Stimulated activated CD8-positive, alpha-beta memory T cell treated with anti-CD3 and anti-CD28 coated beads, Interleukin-15, amount 100 ng/mL, for 48 hours (primary cell): ENCODE data around the gene MEMO1.
"Not testable (repeated sequence)": the region's sequence is repeated elsewhere in the genome, so short reads cannot be mapped to it uniquely, and the experiment has no call there.

ENCODE experiments used
- DNase-seq, 2 donors: peaks; one replicate each; pipeline ENCODE4 v3.0.0-alpha.2; 2020; ENCODE audit warnings: low read depth in 2 of 2

MEMO1 gene

GRCh38 chr2:32010670-32011484 lies at the start of gene MEMO1:
TSS of gene MEMO1 (minus strand) at chr2:32011008. CDS start at chr2:32010247, 761 bp downstream.
- peak; percentile 86 to 87 for DNase-seq

- no peak for DNase-seq
Measured at GRCh38 chr2:32060266-32060665, 49.5 kb upstream of the MEMO1 start.

GRCh38 chr2:32058130-32058529 lies 47.3 kb upstream of the MEMO1 start:
- DNase-seq, result no peak

- not testable (repeated sequence) for DNase-seq
Measured at GRCh38 chr2:32054583-32054982, 43.8 kb upstream of the MEMO1 start.

GRCh38 chr2:32051836-32052439 lies 41.1 kb upstream of the MEMO1 start:
- DNase-seq, result no peak

- no peak for DNase-seq
Measured at GRCh38 chr2:32043561-32043960, 32.8 kb upstream of the MEMO1 start.

DNA sequence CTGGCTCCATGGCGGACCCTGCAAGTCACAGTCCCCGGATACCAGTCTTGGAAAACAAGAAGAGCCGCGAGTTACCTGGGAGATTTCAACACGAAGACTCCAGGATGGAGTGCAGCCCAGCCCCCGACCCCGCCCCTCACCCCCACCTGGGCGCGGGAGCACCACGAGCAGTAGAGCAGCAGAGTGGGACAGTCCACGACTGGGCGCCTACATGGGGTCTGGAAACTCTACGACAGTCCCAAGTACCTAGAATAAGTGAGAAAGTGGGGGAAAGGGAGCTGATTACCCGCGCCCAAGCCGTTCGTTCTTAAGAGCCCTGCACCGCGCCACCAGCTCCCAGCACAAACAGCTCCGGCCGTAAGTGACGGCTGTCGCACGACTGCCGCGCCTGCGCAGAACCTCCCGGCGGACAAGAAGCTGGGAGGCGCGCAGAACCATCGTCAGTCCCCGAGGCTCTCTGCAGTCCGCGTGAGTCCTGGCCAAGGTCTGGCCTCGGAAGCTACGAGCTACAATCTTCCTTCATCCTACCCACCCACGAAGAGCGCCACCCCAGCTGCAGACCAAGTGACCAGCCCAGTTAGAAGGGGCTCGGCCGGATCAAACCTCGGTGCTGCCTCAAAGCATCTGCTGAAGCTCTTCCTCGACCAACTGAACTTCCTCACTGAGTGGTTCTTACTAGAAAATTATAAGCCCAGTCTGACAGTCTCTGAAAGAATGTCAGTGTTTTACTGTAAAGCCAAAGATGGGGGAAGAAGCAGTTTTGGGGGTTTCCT lies 28.8 kb upstream of the MEMO1 start, which contains the start of gene DPY30:
TSS of gene DPY30 (minus strand) at position 359 of the 773 bp plus-strand sequence. CDS start at position 10, 349 bp downstream.
- peak; percentile 82 to 88 for DNase-seq

DNA sequence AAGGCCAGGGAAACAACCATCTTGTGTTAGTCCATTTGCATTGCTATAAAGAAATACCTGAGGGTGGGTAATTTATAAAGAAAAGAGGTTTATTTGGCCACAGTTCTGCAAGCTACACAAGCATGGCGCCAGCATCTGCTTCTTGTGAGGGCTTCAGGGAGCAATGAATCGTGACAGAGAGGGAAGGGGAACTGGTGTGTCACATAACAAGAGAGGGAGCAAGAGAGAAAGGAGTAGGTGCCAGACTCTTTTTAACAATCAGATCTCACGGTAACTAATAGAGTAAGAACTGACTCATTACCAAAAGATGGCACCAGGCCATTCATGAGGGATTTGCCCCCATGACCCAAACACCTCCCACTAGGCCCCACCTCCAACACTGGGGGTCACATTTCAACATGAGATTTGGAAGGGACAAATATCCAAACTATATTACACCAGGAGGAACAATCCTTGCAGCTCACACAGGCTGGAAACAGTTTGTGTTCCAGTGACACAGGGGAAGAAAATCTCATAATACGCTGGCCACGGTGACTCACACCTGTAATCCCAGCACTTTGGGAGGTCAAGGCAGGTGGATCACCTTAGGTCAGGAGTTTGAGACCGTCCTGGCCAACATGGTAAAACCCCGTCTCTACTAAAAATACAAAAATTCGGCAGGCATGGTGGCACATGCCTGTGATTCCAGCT lies 23.5 kb upstream of the MEMO1 start:
- DNase-seq, result not testable (repeated sequence)

DNA sequence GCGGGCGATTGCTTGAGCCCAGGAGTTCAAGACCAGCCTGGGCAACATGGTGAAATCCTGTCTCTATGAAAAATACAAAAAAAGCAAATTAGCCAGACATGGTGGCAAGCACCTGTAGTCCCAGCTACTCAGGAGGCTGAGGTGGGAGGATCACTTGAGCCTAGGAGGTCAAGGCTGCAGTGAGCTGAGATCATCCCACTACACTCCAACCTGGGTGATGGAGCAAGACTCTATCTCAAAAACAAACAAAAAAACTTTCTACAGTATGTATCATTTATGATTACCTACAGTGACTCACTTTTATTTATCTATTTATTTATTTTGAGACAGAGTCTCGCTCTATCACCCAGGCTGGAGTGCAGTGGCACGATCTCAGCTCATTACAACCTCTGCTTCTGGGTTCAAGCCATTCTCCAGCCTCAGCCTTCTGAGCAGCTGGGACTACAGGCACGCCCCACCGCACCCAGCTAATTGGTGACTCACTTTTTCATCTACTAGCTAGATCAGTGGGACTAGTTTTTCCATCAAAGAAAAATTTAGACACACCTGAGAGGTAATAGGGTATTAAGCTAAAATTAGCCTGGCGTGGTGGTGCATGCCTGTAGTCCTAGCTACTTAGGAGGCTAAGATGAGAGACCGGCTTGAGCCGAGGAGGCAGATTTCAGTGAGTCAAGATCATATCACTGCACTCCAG lies 8.1 kb upstream of the MEMO1 start:
- not testable (repeated sequence) for DNase-seq

DNA sequence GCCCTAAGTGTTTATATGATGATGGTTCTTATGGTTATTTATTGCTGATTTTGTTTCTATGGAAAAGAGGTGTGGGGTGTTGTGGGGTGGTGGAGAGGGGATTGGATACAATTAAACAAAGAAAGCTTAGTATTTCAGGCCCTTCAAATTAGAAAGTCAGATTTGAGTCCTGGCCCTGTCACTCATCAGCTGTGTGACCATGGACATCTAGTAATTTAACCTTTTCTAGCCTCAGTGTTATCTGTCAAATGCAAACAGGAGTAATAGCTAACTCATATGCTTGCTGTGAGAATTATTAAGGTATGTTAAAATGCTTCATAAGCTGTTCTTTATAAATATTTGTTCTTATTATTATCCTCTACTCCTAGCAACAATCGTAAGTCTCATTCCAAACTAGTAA lies 2.1 kb upstream of the MEMO1 start:
- DNase-seq, result no peak

GRCh38 chr2:32011485-32011960 lies 715 bp upstream of the MEMO1 start:
- no peak for DNase-seq

GRCh38 chr2:32010280-32010669 lies 533 bp downstream of the MEMO1 start:
- peak; percentile 55 to 61 for DNase-seq

GRCh38 chr2:32009516-32010256 lies 1.1 kb downstream of the MEMO1 start:
- DNase-seq, result peak in 1 of 2 donors; percentile 15

DNA sequence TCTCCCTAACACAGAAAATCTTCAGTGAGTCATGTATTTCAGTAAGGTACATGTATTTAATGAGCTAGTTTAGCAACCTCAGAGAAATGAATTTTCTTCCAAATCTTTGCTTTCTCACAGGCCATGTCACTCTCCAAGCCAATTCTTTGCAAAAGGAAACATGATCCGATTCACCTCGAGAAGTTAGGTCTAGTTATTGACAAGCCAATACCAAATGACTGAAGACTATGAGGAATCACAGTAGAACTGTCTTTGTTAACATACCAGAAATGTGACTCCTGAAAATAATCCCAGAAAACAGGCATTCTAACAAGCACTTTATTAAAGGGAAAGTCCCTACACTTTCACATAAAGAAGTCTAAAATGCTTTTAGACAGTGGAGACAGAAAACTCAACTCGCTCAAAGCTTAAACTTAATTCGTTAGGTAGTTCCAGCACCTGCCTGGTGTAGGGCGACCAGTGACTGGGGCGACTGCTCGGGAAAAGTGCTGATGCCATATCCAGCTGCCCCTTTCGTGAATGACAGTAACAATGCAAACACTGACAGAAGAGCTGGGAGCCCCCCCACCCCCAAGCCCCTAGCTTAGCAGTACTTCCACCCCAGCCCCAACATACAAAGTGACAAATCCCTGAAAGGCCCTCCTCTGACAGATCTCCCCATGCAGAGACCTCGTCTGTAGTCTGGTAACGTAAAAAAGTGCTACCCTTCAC lies 1.8 kb downstream of the MEMO1 start:
- peak in 1 of 2 donors; percentile 1 for DNase-seq

- no peak for DNase-seq
Measured at GRCh38 chr2:32007121-32007391, 3.8 kb downstream of the MEMO1 start.

DNA sequence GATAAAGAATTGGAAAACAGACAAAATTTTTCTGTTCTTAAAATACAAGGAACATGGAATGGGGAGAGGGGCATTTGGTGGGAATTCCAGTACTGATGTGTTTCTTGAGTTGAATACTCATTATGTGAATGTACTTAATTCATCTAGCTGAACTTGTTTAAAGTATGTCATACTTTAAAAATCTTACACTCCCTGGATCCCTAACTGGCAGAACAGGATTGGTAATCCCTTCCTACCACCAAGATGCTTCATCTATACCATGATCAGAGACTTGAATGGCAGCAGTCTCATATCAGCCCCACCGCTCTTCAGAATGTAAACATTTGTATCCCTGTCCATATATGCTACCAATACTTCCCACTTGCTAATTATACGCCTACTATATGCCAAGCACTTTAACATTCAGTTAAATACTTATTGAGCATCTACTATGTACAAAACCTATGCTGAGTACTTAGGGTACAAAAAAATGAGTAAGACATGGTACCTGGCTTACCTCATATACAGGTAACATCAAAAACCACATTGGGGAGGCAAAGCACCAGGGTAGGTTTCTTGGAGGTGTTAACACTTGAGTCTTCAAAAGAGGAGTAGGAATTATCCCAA lies 5.3 kb downstream of the MEMO1 start:
- DNase-seq, result no peak

- no peak for DNase-seq
Measured at GRCh38 chr2:32003791-32004190, 7.0 kb downstream of the MEMO1 start.

- no peak for DNase-seq
Measured at GRCh38 chr2:32002406-32002805, 8.4 kb downstream of the MEMO1 start.

- no peak for DNase-seq
Measured at GRCh38 chr2:31999438-31999837, 11.4 kb downstream of the MEMO1 start.
